ENCODE measurements around the gene KLF16.
"Not testable (repeated sequence)": the region's sequence is repeated elsewhere in the genome, so short reads cannot be mapped to it uniquely, and the experiment has no call there.

Gene KLF16

DNA sequence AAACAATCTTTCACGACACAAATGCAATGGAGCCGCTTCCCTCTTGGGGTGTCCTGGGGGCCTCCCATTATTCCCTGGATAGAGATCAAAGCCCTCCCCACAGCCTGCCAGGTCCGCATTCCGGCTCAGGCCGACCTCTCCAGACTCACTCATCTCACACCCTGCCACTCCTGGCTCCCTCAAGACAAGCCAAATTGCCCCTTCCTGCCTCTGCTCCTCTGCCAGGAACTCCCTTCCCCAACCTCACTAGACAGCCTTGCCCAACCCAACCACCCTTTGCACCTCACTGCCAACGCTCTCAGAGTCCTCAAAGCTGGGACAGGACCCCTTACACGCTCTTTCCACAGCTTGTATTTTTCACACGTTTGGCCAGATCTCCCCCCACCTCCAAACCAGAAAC, 20.4 kb upstream of the KLF16 start:
- no peak for DNase-seq

DNA sequence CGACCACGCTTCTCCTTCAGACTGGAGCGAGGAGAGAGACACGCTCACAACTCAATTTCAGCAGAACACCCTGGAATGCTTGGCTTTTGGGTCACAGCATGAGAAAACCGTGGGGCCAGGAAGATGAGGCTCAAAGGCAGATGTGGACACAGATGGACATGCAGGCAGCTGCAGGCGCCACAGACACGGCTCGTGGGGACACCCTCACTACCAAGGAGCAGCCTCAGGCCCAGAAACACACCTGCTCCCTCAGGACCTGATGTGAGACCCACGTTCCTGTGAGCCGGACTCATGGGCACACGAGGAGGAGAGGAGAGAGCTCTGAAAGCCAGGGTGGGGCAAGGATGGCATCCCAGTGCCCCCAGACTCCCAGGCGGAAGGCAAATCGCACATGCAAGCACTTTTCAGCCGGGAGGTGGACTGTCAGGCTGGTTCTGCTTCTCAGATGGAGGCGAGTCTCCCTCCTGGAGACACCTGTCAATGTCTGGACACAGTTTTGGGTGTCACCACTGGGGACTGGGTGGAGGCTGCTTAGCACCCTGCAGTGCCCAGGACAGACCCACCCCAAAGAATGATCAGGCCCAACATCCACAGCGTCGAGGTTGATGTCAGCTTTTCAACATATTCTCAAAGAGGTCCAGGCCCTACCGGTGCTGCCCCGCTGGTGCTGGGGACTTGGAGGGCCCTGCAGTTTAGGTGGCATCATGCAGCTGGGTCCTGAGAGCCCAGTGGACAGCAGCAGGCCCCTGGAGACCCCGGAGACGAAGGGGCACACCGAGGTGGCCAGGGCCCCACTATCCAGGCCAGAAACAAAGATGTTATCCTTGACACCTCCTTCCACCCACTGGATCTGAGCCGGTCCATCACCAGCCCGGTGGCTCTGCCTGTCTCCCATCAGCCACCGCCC, 19.7 kb upstream of the KLF16 start:
- no peak for DNase-seq

DNA sequence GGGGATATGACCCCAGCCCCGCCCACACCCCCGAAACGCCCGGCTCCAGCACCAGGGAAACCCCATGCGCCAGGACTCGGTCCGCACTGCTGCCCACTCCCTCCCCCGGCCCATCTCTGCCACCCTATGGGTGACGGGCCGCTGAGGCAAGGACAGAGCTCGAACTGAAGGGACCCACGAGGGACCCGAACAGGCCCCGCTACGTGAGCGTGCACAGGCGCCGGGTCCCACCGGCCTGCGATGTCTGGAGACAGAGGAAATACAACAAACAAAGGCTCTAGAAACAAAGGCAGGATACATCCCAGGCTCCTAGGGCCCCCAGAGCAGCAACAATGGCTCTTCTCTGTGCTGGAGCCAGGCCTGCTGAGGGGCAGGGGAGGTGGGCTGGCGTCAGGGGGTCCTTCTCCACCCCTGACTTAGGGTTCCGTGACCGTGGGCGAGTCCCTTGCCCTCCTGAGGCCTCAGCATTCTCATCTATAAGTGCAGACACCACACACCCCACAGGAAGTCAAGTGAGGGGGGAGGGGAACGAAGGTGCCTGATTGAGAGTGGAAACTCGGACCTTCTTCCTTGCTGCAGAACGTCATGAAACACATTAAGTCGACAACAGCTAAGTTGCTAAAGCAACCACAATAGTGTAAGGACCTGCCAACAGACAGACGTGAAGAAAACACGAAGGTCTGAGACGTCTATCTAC, 18.9 kb upstream of the KLF16 start:
- DNase-seq, result no peak

DNA sequence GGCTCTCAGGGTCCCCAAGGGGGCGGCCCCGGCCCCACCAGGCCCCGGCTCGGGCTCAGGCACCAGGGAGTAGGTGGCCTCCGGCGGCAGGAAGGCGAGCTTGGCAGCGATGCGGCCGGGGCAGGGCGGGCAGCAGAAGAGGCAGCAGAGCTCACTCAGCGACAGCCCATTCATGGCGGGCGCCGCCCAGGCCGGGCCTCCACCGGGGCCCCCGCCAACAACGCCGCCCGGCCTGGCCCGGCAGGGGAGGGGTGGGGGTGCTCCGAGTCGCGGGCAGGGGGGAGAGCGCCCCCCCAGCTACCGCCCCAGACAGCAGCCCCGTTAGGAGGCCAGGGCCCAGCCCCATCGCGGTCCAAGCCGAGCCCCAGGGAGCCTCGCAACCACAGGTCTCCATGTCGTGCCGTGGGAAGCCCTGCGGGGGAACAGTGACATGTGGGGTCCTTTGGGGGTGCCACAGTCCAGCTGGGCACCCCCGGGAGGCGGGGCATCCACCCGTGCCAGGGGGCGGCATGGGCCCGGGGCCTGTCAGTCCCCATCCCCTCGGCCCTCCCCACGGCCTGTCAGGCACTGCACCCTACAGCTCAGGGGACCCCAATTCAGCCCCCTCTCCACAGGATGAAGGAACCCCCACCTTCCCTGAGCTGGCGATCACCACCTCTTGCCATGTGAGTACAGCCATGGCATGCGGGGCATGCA, 18.2 kb upstream of the KLF16 start:
- not testable (repeated sequence) for DNase-seq

DNA sequence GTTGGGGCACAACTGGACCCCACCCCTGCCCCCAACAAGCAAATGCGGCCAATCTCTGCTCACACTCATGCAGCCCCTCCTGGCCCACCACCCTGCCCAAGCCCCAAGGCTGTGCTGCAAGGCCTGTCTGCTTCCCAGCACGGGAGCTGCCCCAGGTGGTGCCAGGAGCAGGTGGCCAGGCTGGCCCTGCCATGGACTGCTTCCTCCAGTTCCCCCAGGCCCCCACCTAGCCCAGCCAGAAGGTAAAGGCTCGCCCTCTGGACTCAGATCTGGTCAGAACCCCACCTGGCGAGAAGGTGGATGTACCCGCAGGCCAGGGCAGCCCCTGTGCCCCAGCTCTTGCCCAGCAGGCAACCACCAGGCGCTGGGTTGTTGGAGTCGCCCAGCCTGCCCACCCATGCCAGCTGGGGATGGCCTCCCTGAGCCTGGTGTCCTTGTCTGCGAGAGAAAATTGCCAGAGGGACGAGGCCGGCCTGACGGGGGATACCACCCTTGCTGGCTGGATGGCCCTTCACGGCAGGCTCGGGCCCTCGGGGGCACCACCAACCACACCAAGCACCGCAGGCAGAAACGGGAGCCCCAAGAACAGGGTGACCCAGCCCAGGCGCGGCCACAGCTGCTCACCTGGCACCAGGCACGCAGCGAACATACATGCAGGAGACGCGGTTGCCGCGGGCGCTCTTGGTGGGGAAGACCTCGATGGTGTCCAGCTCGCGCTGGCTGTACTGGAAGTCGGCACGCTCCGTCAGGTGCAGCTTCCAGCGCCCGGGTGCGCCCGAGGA, 17.4 kb upstream of the KLF16 start:
- no peak for DNase-seq

DNA sequence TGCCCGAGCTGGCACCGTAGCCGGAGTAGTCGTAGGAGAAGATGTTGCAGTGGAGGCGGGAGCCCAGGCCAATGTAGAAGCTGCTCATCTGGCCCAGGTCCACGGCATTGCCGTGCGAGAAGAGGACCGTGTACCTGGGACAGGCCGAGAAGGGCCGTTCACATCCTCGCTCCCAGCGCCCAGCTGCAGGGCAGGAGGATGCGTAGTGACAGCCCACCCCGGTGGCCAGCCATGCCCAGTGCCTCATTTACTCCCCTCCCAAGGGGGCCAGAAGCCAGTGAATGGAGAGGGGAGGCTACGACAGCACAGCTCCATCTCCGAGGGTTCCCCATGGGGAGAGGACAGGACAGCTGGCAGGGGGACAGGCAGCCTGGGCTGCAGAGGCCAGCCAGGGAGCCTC, 16.6 kb upstream of the KLF16 start:
- DNase-seq, result not testable (repeated sequence)

DNA sequence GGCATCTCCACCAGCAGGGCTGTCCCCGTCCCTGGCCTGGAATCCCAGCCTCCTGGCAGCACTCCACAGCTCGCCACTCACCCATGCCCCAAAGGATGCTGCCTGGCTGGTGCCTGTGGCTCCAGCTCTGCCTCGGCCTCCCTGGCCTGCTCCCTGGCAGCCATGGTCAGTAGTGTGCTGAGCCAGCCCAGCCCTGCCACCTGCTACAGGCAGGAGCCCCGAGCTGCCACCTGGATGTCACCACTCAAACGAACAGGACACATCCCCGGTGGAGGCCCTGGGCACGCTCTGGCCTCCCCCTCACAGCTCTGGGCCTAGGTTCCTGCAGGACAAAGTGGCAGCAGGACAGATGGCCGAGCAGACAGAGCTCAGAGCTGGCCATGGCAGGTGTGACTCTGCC, 15.2 kb upstream of the KLF16 start:
- not testable (repeated sequence) for DNase-seq

DNA sequence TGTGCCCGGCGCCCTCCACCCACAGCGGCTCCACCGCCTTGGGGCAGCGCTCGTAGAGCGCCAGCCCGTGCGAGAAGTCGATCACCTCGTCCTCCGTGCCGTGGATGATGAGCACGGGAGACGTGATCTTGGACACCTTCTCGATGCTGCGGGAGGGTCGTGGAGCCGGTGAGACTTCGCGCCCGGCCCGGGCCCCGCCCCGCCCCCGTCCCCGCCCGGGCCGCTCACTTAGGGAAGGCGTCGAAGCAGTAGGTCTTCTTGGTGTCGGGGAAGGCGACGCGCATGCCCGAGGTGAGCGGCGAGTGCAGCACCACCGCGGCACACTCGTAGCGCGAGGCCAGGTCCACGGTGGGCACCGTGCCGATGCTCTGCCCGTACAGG, 13.9 kb upstream of the KLF16 start:
- not testable (repeated sequence) for DNase-seq

DNA sequence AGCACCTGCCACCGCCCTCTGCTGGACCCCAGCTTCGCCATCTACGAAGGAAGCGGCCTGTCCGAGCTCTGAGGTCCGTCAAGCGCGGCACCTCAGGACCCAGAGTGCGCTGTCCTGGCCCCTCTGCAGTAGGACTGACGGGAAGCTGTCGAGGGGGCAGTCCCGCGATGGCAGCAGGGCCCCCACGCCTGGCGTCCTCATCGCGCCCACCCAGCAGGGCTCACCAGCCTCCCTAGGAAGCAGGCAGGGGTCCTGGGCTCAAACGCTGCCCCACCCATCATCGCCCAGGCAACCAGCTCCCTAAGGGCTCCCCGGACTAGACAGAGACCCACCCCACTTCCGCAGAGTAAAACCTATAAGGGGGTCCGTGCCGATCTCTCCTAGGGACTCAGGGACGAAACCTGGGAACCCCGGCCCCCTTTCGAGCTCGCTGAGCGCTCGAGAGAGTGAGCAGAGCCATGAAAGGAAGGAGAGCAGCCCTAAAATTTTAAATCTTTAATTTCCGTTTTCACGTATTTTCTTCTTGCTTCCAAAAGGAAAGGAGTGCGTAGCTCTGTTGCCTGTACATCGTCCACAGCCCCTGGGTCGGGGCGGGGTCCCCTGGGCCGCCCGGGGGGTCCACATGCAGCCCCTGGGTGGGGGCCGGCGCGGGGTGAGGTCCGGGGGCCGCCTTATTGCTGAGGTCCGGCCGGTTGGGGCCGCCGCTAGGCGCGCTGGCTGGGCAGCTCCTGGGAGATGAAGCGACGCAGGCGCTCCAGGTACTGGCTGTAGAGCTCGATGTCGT, 13.3 kb upstream of the KLF16 start:
- not testable (repeated sequence) for DNase-seq

DNA sequence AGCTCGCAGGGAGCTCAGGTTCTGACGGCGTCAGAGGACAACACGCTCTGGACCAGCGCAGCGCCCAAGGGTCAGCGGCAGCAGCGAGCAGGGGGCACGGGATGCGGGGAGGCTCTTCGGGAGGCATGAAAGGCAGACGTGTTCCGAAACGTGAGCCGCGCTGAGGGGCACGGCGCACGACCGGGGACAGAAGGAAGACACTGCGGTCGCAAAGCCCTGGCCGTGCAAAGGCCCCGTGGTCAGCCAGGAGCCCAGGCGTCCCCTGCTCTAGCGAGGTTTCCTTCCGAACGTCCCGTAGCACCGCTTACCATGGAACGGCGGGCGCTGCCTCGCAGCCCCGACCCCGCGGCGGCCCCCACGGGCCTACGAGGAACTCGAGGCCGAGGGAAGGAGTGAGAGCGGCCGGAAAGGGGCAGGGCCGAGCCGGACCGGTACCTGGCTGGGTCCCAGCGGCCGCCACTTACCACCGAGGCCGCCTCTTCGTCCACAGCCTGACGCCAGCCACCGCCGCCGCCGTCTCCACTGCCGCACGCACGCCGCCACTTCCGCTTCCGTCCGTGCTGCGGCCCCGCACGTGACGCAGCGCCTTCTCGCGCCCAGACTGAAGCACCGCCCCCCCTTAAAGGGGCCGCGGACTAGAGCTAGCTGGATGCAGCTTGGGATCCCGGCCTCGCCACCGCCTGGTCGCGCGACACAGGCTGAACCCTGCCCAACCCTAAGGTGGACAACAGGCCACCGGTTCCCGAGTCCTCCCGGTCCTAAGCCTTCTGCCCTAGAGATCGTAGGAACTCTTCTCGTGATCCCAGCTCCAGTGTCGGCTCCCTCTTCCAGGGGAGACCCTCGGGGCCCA, 12.5 kb upstream of the KLF16 start:
- peak; percentile 88 for DNase-seq

DNA sequence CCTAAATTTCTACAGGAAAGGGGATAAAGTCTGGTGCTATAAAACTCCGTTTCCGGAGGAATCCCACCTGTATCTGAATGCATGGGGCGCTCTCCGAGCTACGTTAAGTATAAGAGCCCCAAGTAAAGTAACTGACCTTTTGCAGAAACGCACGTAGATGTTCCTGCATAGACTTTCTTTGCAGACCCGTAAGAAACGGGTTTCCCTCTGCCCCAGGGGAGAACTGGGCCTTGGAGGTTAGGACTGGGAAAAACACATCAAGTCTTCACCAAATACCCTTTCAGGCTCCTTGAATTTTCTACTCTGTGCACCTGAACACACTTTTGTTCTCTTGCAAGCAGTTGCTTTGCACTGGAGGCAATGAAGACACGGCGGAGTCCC, 11.9 kb upstream of the KLF16 start:
- DNase-seq, result not testable (repeated sequence)

DNA sequence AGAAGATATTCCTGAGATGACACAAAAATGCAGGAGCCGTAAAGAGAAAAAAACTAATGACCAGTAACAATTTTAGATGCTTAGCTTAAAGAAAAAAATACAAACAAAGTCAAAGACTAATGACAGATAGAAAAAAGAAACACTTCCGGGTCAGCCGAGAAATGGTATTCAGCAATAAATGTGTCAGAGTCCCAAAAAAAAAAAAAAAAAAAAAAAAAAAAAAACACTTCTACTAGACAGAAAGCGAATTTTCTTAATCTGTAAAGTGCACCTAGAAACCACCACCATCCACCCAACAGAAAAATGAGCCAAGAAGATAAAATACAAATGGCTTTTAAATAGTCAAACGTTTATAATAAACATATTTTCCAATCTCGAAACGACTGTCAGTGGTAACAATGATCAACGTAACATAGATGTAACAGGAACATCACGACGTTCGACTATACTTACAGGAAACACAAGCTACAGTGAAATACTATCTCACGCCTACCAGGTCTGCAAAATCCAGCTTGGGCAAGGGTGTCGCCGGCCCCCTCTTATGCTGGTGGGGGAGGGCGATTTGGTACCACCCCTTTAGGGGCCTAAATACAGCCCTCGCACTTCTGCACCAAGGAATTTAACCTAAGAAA, 11.3 kb upstream of the KLF16 start:
- no peak for DNase-seq

DNA sequence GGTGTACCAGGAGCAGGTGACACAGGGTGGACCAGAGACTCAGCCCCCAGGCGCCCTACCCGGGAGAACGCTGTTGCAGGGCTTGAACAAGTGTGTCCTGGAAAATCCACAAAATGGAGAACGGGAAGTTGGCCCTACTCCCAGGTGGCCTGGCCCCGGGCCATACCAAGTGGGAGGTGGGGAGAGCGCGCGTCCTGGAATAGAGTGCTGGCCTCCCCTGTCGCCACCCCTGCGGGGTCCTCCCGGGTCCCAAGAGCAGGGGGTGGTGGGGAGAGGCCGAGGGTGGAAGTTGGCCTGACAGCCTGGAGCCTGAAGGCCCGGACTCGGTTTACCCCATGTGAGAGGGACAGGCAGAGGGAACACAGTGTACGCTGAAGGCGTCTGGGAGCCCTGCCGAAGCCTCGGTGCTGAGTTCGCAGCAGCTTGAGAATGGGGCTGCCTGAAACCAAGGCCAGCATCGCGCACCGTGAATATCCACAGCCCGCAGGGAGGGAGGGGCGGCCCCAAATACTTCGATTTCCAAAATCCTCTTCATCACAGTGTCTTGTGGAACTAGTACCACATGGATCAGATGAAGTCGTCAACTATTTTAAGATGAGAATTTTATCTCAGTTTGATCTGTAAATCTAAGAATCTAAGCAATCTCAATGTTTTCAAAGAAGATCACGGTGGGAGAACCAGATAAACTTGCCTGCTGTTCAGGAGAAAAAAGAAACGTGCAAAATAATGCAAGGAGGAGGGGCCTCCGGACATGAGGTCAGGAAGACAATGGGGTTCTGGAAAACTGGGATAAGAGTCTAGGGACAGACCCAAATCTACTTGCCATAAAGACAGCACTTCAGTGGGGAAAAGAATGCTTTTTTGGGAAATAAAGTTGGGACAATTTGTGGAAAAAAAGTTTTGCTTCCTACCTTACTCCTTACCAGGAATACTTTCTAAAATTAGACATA, 10.4 kb upstream of the KLF16 start:
- DNase-seq, result peak; percentile 64

DNA sequence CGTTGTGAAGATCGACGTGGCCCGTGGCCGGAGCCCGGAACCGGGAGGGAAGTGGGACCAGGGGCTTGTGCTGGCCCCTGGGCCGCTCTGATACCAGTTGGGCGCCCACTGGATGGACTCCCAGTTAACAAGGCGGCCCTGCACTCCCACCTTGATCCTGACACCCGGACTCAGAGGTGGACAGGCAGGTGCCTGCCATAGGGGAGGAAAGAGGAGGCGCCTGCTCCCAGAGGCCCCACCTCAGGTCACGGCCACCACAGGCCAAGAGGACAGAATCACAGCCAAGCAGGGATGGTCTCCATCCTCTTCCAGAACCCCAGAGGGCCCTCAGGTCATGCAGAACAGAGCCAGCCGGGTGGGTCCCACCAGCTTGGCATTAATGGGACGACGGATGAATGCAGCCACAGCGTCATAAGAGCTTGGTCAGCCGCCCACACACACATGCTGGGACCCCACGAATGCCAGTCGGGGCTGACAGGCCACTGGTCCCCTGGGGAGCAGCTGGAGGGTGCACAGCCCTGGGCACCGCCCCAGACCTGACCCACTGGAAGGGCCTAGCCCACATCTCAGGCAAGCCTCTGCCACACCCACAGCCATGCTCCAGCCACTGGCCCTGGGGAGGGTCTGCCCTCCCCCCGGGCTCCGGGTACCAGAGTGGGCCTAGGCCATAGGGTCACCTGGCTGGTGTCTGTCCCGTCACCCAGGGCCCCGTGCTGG, 9.6 kb upstream of the KLF16 start:
- DNase-seq, result no peak

DNA sequence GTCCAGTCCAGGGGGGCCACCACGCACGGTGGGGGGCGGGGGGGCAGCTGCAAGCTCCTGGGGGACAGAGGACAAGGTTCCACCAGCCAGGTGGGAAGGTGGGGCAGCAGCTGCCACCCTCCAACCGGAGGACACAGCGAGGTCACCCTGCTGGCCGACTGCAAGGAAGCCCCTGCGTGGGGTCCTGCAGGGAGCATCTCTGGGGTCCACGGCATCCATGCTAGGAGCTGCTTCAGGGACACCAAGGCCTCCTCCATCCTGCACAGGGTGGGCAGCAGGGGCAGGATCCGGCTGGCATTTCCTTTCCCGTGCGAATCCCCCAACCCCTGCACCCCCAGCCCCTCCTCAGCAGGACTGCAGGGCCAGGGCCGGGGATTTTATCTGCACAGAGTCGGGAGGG, 8.3 kb upstream of the KLF16 start:
- DNase-seq, result no peak

DNA sequence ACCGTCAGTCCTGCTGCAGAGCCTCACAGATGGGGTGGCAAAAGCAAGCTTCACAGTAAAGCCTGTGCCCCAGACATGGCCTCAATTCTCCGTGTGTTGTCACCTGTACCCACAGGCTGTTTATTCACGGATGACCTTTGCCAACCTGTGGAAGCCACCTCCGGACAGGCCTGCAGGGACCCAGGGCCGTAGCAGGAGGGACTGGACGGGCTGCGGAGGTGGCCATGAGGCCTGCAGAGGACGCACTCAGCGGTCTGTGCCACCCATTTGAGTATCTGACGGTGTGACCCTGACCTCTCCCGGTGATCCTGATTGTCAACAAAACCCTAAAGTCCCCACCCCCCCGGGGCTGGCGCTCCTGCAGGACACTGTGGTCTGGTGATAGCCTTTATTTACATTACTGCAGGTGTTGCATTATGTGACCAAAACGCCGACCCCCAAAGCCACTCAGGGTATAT, 7.8 kb upstream of the KLF16 start:
- DNase-seq, result no peak

DNA sequence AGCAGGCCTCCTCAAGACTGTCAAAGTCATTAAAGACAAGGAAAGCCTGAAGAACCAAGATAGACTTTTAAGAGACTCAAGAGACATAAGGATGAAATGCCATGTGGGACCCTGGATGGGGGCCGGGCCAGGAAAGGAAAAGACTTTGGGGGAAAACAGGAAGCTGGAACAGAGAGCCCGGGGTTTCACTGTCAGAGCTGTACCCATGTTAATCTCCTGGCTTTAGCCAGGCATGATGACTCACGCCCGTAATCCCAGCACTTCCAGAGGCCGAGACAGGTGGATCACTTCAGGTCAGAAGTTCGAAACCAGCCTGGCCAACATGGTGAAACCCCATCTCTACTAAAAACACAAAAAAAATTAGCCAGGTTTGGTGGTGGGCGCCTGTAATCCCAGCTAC, 5.6 kb upstream of the KLF16 start:
- no peak for DNase-seq

DNA sequence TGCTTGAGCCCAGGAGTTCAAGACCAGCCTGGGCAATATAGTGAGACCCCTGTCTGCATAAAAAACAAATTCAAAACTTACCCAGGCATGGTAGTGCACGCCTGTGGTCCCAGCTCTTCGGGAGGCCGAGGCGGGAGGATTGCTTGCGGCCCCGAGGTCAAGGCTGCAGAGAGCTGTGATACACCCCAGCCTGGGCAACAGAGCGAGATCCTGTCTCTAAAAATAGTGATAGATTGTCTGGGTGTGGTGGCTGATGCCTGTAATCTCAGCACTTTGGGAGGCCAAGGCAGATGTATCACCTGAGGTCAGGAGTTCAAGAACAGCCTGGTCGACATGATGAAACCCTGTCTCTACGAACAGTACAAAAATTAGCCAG, 4.0 kb upstream of the KLF16 start:
- no peak for DNase-seq
